OCI-LY1 (cell line): ENCODE data around the gene TREML1.

ENCODE experiments used
- EZH2 ChIP-seq: fragments of 200-600 bp; sonication (generic), shearing (Covaris generic); IDR thresholded peaks from 2 replicates; pipeline ENCODE4 v1.8.0; 2017; ENCODE audit warnings: borderline replicate concordance, mixed run types, mild to moderate bottlenecking, antibody characterized with exemption, low read length, moderate library complexity, mixed read lengths
- TF ChIP-seq, protein P1 (sequence below): fragments of 200-600 bp; sonication (generic), shearing (Covaris generic); IDR thresholded peaks from 2 replicates; pipeline ENCODE4 v1.5.1; 2017; ENCODE audit warnings: mild to moderate bottlenecking, antibody characterized with exemption, low read length, moderate library complexity, mixed read lengths

DNA sequence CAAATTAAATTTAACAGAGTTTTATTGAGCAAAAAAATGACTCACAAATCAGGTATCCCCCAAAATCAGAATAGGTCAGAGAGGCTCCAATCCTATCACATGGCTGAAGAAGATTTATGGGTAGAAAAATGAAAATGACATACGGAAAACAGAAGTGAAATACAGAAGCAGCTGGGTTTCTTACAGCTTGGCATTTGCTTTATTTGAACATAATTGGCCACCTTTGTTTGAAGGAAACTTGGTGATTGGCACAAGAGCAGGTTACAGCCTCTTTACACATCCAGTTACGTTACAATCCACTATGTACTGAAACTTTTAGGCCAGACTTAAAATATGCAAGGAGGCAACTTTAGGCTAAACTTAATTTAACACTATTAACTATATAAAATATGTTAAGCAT lies 20.5 kb upstream of the TREML1 start:
- TF ChIP-seq, protein P1, sequence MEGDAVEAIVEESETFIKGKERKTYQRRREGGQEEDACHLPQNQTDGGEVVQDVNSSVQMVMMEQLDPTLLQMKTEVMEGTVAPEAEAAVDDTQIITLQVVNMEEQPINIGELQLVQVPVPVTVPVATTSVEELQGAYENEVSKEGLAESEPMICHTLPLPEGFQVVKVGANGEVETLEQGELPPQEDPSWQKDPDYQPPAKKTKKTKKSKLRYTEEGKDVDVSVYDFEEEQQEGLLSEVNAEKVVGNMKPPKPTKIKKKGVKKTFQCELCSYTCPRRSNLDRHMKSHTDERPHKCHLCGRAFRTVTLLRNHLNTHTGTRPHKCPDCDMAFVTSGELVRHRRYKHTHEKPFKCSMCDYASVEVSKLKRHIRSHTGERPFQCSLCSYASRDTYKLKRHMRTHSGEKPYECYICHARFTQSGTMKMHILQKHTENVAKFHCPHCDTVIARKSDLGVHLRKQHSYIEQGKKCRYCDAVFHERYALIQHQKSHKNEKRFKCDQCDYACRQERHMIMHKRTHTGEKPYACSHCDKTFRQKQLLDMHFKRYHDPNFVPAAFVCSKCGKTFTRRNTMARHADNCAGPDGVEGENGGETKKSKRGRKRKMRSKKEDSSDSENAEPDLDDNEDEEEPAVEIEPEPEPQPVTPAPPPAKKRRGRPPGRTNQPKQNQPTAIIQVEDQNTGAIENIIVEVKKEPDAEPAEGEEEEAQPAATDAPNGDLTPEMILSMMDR = no peak
- no peak for TF ChIP-seq EZH2
